HG03558 (cell line): ENCODE results near the gene JTB.
"Not testable (repeated sequence)": the region's sequence is repeated elsewhere in the genome, so short reads cannot be mapped to it uniquely, and the experiment has no call there.

ENCODE experiments used
- ATAC-seq: cut with Tn5 transposase; IDR thresholded peaks from one replicate; pipeline ENCODE4 v1.9.1; 2021; ENCODE audit warnings: moderate number of reproducible peaks; ENCODE audit not compliant: unreplicated experiment; ENCODE audit errors: extremely low read depth

Gene JTB

GRCh38 chr1:153977250-153978240, at the start of gene JTB:
TSS of gene JTB (minus strand) at chr1:153977674. CDS start at chr1:153977252, 422 bp downstream.
- peak; percentile 32 for ATAC-seq

- no peak for ATAC-seq
These were observed 42.5 kb upstream of the JTB start for GRCh38 chr1:154019940-154020339.

- no peak for ATAC-seq
These were observed 41.8 kb upstream of the JTB start for GRCh38 chr1:154019269-154019668.

- no peak for ATAC-seq
These were observed 36.9 kb upstream of the JTB start for GRCh38 chr1:154014154-154014907.

- ATAC-seq, result not testable (repeated sequence)
These were observed 35.1 kb upstream of the JTB start for GRCh38 chr1:154012543-154012942.

GRCh38 chr1:154012129-154012528, 34.7 kb upstream of the JTB start:
- ATAC-seq, result no peak

- no peak for ATAC-seq
These were observed 28.7 kb upstream of the JTB start for GRCh38 chr1:154006136-154006535.

GRCh38 chr1:154000420-154000819, 22.9 kb upstream of the JTB start:
- ATAC-seq, result no peak

- not testable (repeated sequence) for ATAC-seq
These were observed 19.4 kb upstream of the JTB start for GRCh38 chr1:153996882-153997281.

GRCh38 chr1:153995640-153996039, 18.2 kb upstream of the JTB start:
- ATAC-seq, result no peak

- ATAC-seq, result no peak
These were observed 17.7 kb upstream of the JTB start for GRCh38 chr1:153995202-153995601.

- ATAC-seq, result no peak
These were observed 14.3 kb upstream of the JTB start for GRCh38 chr1:153991806-153992205.

GRCh38 chr1:153991151-153991630, 13.7 kb upstream of the JTB start:
- no peak for ATAC-seq

GRCh38 chr1:153990468-153991150, 13.1 kb upstream of the JTB start, which contains the start of gene RPS27:
TSS of gene RPS27 (plus strand) at chr1:153990762. CDS start at chr1:153990797, 35 bp downstream.
- ATAC-seq, result no peak

GRCh38 chr1:153987621-153988020, 10.1 kb upstream of the JTB start:
- no peak for ATAC-seq

- no peak for ATAC-seq
These were observed 8.7 kb upstream of the JTB start, which contains the start of gene RAB13 for GRCh38 chr1:153985941-153986761. TSS of gene RAB13 (minus strand) at chr1:153986339. CDS start at chr1:153986236, 103 bp downstream.

- no peak for ATAC-seq
These were observed 8.0 kb upstream of the JTB start for GRCh38 chr1:153985341-153985912.

- ATAC-seq, result no peak
These were observed 6.8 kb upstream of the JTB start for GRCh38 chr1:153984123-153984894.
